SK-N-SH (cell line): ENCODE results near the gene BID. TPM values are rescaled to one million over a fixed set of nuclear protein-coding genes. Genes with fewer than 3 reads are reported as not detected.

Experiments used
- CTCF ChIA-PET: fragments of 300-600, 350-600 bp; formaldehyde crosslinking; extraction: SDS; loops from one replicate; lab custom pipeline; 2021; lab: Yijun Ruan, JAX
- POLR2A ChIA-PET: fragments of 350-600 bp; sonication (Branson Sonifier 250); formaldehyde crosslinking; extraction: SDS; loops from one replicate; lab custom pipeline; 2020; ENCODE audit warnings: antibody characterized with exemption, inconsistent platforms; lab: Yijun Ruan, JAX
- DNase-seq: peaks from one replicate; pipeline ENCODE4 v3.0.0; 2012
- H2AFZ ChIP-seq: fragments of 200-600 bp; sonication (generic); 2 replicates; pipeline ENCODE4 v1.8.1; 2016; ENCODE audit warnings: antibody characterized with exemption, mild to moderate bottlenecking, low read depth
- H3F3A ChIP-seq: fragments of 200-600 bp; sonication (generic); replicated peaks from 2 replicates; pipeline ENCODE3; 2016; ENCODE audit warnings: antibody characterized with exemption, mild to moderate bottlenecking; ENCODE audit not compliant: insufficient read depth
- H3K27ac ChIP-seq, 2 experiments: fragments of 200-500 bp in 1 of 2; fragments of 200-600 bp in 1 of 2; sonication (Bioruptor generic) in 1 of 2; sonication (generic), shearing (Covaris generic) in 1 of 2; 2 replicates each; pipeline versions ENCODE4 v1.5.1 to v1.6.1; 2014 to 2016; ENCODE audit warnings: low read depth in 2 of 2, inconsistent platforms in 1 of 2, low read length in 1 of 2, mild to moderate bottlenecking in 1 of 2, mixed read lengths in 1 of 2
- H3K27me3 ChIP-seq: fragments of 200-600 bp; sonication (generic), shearing (Covaris generic); 2 replicates; pipeline ENCODE4 v1.6.1; 2016; ENCODE audit warnings: mixed run types; ENCODE audit not compliant: insufficient read depth
- H3K36me3 ChIP-seq, 2 experiments: fragments of 200-500 bp in 1 of 2; fragments of 200-600 bp in 1 of 2; sonication (Bioruptor generic) in 1 of 2; sonication (generic) in 1 of 2; replicated peaks in 1 of 2; 2 replicates each; pipeline versions ENCODE3 to v1.5.1; 2014 to 2016; ENCODE audit warnings: low read length in 1 of 2, mild to moderate bottlenecking in 1 of 2; ENCODE audit not compliant: insufficient read depth in 2 of 2, control insufficient read depth in 1 of 2
- H3K4me1 ChIP-seq, 2 experiments: fragments of 200-500 bp in 1 of 2; fragments of 200-600 bp in 1 of 2; sonication (Bioruptor generic) in 1 of 2; sonication (generic), shearing (Covaris generic) in 1 of 2; 2 replicates each; pipeline versions ENCODE4 v1.5.1 to v1.6.1; 2014 to 2016; ENCODE audit warnings: low read depth in 1 of 2, low read length in 1 of 2, mixed run types in 1 of 2; ENCODE audit not compliant: insufficient read depth in 2 of 2, control insufficient read depth in 1 of 2
- H3K4me2 ChIP-seq: fragments of 200-600 bp; sonication (generic), shearing (Covaris generic); 2 replicates; pipeline ENCODE4 v1.6.1; 2017; ENCODE audit warnings: mixed run types
- H3K4me3 ChIP-seq, 2 experiments: fragments of 200-500 bp in 1 of 2; fragments of 200-600 bp in 1 of 2; sonication (Bioruptor generic) in 1 of 2; sonication (generic), shearing (Covaris generic) in 1 of 2; 2 replicates each; pipeline versions ENCODE4 v1.5.1 to v1.8.1; 2014 to 2016; ENCODE audit warnings: low read depth in 2 of 2, inconsistent platforms in 1 of 2, low read length in 1 of 2, mild to moderate bottlenecking in 1 of 2, mixed read lengths in 1 of 2, moderate library complexity in 1 of 2
- H3K79me2 ChIP-seq: fragments of 200-600 bp; sonication (generic); 2 replicates; pipeline ENCODE4 v1.8.1; 2017; ENCODE audit warnings: mild to moderate bottlenecking; ENCODE audit not compliant: insufficient read depth
- H3K9ac ChIP-seq: fragments of 200-600 bp; sonication (generic); 2 replicates; pipeline ENCODE4 v1.6.1; 2017; ENCODE audit warnings: mixed run types
- H3K9me2 ChIP-seq: fragments of 200-600 bp; sonication (generic); 2 replicates; pipeline ENCODE4 v1.6.1; 2017; ENCODE audit warnings: mixed run types
- H3K9me3 ChIP-seq: fragments of 200-600 bp; sonication (generic); 2 replicates; pipeline ENCODE4 v1.6.1; 2017; ENCODE audit warnings: mixed run types, mild to moderate bottlenecking, moderate library complexity
- H4K20me1 ChIP-seq: fragments of 200-600 bp; sonication (generic); 2 replicates; pipeline ENCODE4 v1.6.1; 2017; ENCODE audit warnings: mild to moderate bottlenecking, mixed run types; ENCODE audit not compliant: insufficient read depth
- EP300 ChIP-seq, 2 experiments: IDR thresholded peaks; 2 replicates each; pipeline versions ENCODE4 v1.4.0 to v1.6.1; 2012; ENCODE audit warnings: borderline replicate concordance in 1 of 2, low read depth in 1 of 2, low read length in 1 of 2
- EZH2phosphoT487 ChIP-seq: fragments of 200-600 bp; sonication (generic); IDR thresholded peaks from 2 replicates; pipeline ENCODE4 v1.6.1; 2017; ENCODE audit warnings: low read depth, mixed run types, mild to moderate bottlenecking, antibody characterized with exemption, moderate library complexity, borderline replicate concordance
- FOSL2 ChIP-seq: IDR thresholded peaks from 2 replicates; pipeline ENCODE4 v1.4.0; 2012; ENCODE audit warnings: low read depth, mild to moderate bottlenecking, moderate library complexity, borderline replicate concordance
- FOXM1 ChIP-seq: IDR thresholded peaks from 2 replicates; pipeline ENCODE4 v1.4.0; 2012; ENCODE audit warnings: low read depth, mild to moderate bottlenecking
- GABPA ChIP-seq: IDR thresholded peaks from 2 replicates; pipeline ENCODE4 v1.4.0; 2012; ENCODE audit warnings: low read depth, mild to moderate bottlenecking
- NRF1 ChIP-seq: IDR thresholded peaks from 2 replicates; pipeline ENCODE4 v1.6.1; 2012; ENCODE audit warnings: low read depth, mild to moderate bottlenecking, low read length
- POLR2AphosphoS5 ChIP-seq: IDR thresholded peaks from 2 replicates; pipeline ENCODE4 v1.6.1; 2012; ENCODE audit warnings: low read depth, low read length
- RAD21 ChIP-seq: IDR thresholded peaks from 2 replicates; pipeline ENCODE4 v1.6.1; 2012; ENCODE audit warnings: mild to moderate bottlenecking, low read length
- RXRA ChIP-seq: IDR thresholded peaks from 2 replicates; pipeline ENCODE4 v1.4.0; 2012; ENCODE audit warnings: low read depth, mild to moderate bottlenecking, borderline replicate concordance
- TAF1 ChIP-seq: IDR thresholded peaks from 2 replicates; pipeline ENCODE4 v1.6.1; 2012; ENCODE audit warnings: low read depth, mild to moderate bottlenecking, low read length, moderate library complexity, borderline replicate concordance
- TCF12 ChIP-seq: IDR thresholded peaks from 2 replicates; pipeline ENCODE4 v1.4.0; 2012
- TEAD4 ChIP-seq: IDR thresholded peaks from 2 replicates; pipeline ENCODE4 v1.4.0; 2012; ENCODE audit warnings: mild to moderate bottlenecking, borderline replicate concordance; ENCODE audit not compliant: insufficient read depth
- WGBS: methylation state at CpG from one replicate; pipeline ENCODE4 v1.1.6; 2017; ENCODE audit warnings: low lambda C conversion rate; 5-methylcytosine and 5-hydroxymethylcytosine counted together
- polyA plus RNA-seq, 3 experiments: library from polyadenylated mRNA; depleted of rRNA; stranded (reverse); fragments of >200 nt; gene quantifications; 2 replicates each; pipeline ENCODE4 v1.2.3, GENCODE V29; 2012
- TF ChIP-seq, protein P1 (sequence below): IDR thresholded peaks from 2 replicates; pipeline ENCODE4 v1.4.0; 2012; ENCODE audit warnings: low read depth
- TF ChIP-seq, protein P2 (sequence below): fragments of 150-350 bp; IDR thresholded peaks from 2 replicates; pipeline ENCODE4 v1.6.1; 2017; ENCODE audit warnings: antibody characterized with exemption, low read length, low read depth, borderline replicate concordance
- TF ChIP-seq, protein P3 (sequence below): fragments of 150-350 bp; IDR thresholded peaks from 2 replicates; pipeline ENCODE4 v1.6.1; 2016; ENCODE audit warnings: mild to moderate bottlenecking, low read depth, low read length
- TF ChIP-seq, protein P4 (sequence below): fragments of 200-600 bp; sonication (generic); IDR thresholded peaks from 2 replicates; pipeline ENCODE4 v1.6.1; 2017; ENCODE audit warnings: antibody characterized with exemption, mild to moderate bottlenecking, moderate library complexity
- TF ChIP-seq, protein P5 (sequence below): IDR thresholded peaks from 2 replicates; pipeline ENCODE4 v1.4.0; 2012; ENCODE audit warnings: low read depth, borderline replicate concordance
- TF ChIP-seq, protein P6 (sequence below): IDR thresholded peaks from 2 replicates; pipeline ENCODE4 v1.4.0; 2012; ENCODE audit warnings: low read depth, borderline replicate concordance

Gene BID
- polyA plus RNA-seq (2012; rRNA removed) = 109 and 139 TPM in 2 replicates
- polyA plus RNA-seq (2012; cell fraction: cytosol; rRNA removed) = 74.7 and 105 TPM in 2 replicates
- 86.6 and 146 TPM in 2 replicates for polyA plus RNA-seq (2012; cell fraction: nucleus; rRNA removed)

DNA sequence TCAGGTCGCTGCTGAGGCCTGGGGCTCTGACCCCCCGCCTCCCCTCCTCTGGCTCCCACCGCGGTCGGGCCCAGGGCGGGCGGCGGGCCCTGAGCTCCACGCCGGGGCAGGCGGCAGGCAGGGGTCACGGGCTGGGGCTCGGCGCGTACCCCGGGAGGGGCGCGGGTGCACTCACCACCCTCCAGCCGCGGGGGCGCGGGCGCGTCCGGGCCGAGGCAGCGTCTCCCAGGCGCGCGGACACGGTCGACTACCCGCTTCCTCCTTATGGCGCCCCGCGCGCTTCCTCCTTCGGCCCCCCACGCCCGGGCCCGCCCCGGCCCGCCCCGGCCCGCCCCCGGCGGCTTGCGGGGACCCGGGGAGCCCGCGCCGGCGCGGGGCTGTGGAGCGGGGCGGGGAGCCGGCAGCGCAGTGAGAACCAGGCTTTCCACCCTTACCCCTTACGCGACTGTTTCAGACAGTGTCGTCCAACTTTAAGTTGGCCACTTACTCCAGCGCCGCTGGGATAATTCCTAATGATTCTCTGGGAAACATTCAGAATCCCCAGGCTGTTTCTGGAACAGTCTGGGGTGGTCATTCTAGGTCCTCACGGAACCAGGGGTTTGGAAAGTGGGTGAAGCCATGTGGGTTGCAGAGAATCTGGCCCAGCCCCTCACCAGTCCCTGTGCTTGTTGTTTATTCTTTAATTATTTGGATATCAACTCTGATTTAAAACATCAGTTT lies at the start of gene BID:
Gene BID (minus strand): TSS at position 264 of the 720 bp plus-strand sequence. CDS start 24,353 bp downstream, outside the sequence.
- H3K9ac ChIP-seq = peak within 1 kb of the TSS; percentile 74; the same call in 1 of the 2 replicates
- H3K79me2 ChIP-seq = peaks cover 28% of the 10 kb centered on the region; the same call in 1 of the 2 replicates
- H3K27me3 ChIP-seq = no peaks in the 10 kb centered on the region
- peak; percentile 84 for DNase-seq
- no peaks in the 10 kb centered on the region for H3K9me3 ChIP-seq
- CTCF ChIA-PET = interaction anchor here (1.6 to 7.2 kb wide), 3 partner anchors 33 to 216 kb away, joined by 9 to 62 read pairs (median 29); no protein-coding TSS in a partner anchor
- H3K9me2 ChIP-seq = no peaks in the 10 kb centered on the region
- TF ChIP-seq, protein P1, sequence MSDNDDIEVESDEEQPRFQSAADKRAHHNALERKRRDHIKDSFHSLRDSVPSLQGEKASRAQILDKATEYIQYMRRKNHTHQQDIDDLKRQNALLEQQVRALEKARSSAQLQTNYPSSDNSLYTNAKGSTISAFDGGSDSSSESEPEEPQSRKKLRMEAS = no peak
- TF ChIP-seq NRF1 = 0 out of 2 replicates have a peak, but pooled peaks have one; percentile 34
- TF ChIP-seq EP300 (IDR thresholded peaks at IDR 0.05; ENCODE audit: borderline replicate concordance in 1 of 2, low read depth in 1 of 2, low read length in 1 of 2) = peak in 1 of 2 experiments; percentile 54; a peak in 1 of 4 replicates
- TF ChIP-seq RXRA = no peak
- no peak for TF ChIP-seq TAF1
- TF ChIP-seq TCF12 = no peak
- TF ChIP-seq, all 33 proteins: peak for 2
- peak within 1 kb of the TSS; percentile 90 for H3K4me2 ChIP-seq
- 3% methylated on average over 12 of the region's 64 CpGs for WGBS
- H3K27ac ChIP-seq = peak within 1 kb of the TSS in 1 of 2 experiments; percentile 79; a peak in 2 of 4 replicates
- H3F3A ChIP-seq = no peaks in the 10 kb centered on the region
- H4K20me1 ChIP-seq = peaks cover 20% of the 10 kb centered on the region
- H3K4me3 ChIP-seq = peak within 1 kb of the TSS; percentile 73 to 81
- POLR2A ChIA-PET = interaction anchor here (0.6 to 1.3 kb wide), 2 partner anchors 10 to 32 kb away, joined by 3 read pairs; no protein-coding TSS in a partner anchor
- peaks cover 12 to 32% of the 10 kb centered on the region in 2 experiments; a peak in 2 of 4 replicates for H3K4me1 ChIP-seq
- peaks cover 0 to 2% of the 10 kb centered on the region in 2 experiments for H3K36me3 ChIP-seq
- peak within 1 kb of the TSS; percentile 98 for H2AFZ ChIP-seq

DNA sequence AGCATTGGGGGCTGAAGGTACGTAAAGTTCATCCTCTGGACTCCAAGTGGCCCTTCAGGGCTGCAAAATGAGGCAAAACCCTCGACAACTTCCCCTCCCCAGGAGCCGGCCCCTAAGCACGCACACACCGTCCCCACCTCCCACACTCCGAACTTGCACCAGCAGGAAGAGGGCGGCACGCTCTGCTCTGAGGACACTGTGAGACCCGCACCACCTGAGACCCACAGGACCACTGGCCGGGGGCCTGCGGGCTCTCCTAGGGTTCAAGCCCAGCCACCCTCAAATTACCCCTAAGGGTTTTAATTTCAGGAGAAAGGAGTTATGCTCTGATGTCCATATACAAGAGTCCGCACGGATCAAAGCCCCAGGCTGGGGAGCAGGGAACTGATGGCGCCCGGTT lies 49.7 kb upstream of the BID start:
- no peaks in the 10 kb centered on the region for H3K4me1 ChIP-seq
- H3K27me3 ChIP-seq = no peaks in the 10 kb centered on the region
- peaks cover 0 to 69% of the 10 kb centered on the region in 2 experiments for H3K36me3 ChIP-seq
- H3K27ac ChIP-seq = no peak overlapping the region
- H3K4me3 ChIP-seq = no peak overlapping the region
- ChIA-PET POLR2A (no interaction called here), CTCF (interaction anchor here (2.9 kb wide), 1 partner anchor 252 kb away, joined by 19 read pairs; no protein-coding TSS in a partner anchor)
- no peaks in the 10 kb centered on the region for H4K20me1 ChIP-seq
- WGBS = 94% methylated on average over 14 of the region's 15 CpGs
- H3K79me2 ChIP-seq = no peaks in the 10 kb centered on the region
- no peak overlapping the region for H3K9ac ChIP-seq
- no peaks in the 10 kb centered on the region for H3K9me3 ChIP-seq
- no peaks in the 10 kb centered on the region for H3F3A ChIP-seq
- H3K9me2 ChIP-seq = no peaks in the 10 kb centered on the region
- H2AFZ ChIP-seq = no peak overlapping the region
- H3K4me2 ChIP-seq = no peak overlapping the region
- no peak for DNase-seq
- TF ChIP-seq FOXM1 (no peak), GABPA (no peak), NRF1 (no peak), EZH2phosphoT487 (no peak), TEAD4 (no peak), FOSL2 (no peak), POLR2AphosphoS5 (no peak), RAD21 (no peak)
- TF ChIP-seq, protein P2, sequence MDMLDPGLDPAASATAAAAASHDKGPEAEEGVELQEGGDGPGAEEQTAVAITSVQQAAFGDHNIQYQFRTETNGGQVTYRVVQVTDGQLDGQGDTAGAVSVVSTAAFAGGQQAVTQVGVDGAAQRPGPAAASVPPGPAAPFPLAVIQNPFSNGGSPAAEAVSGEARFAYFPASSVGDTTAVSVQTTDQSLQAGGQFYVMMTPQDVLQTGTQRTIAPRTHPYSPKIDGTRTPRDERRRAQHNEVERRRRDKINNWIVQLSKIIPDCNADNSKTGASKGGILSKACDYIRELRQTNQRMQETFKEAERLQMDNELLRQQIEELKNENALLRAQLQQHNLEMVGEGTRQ = no peak
- TF ChIP-seq, protein P3, sequence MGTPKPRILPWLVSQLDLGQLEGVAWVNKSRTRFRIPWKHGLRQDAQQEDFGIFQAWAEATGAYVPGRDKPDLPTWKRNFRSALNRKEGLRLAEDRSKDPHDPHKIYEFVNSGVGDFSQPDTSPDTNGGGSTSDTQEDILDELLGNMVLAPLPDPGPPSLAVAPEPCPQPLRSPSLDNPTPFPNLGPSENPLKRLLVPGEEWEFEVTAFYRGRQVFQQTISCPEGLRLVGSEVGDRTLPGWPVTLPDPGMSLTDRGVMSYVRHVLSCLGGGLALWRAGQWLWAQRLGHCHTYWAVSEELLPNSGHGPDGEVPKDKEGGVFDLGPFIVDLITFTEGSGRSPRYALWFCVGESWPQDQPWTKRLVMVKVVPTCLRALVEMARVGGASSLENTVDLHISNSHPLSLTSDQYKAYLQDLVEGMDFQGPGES = no peak
- TF ChIP-seq, protein P4, sequence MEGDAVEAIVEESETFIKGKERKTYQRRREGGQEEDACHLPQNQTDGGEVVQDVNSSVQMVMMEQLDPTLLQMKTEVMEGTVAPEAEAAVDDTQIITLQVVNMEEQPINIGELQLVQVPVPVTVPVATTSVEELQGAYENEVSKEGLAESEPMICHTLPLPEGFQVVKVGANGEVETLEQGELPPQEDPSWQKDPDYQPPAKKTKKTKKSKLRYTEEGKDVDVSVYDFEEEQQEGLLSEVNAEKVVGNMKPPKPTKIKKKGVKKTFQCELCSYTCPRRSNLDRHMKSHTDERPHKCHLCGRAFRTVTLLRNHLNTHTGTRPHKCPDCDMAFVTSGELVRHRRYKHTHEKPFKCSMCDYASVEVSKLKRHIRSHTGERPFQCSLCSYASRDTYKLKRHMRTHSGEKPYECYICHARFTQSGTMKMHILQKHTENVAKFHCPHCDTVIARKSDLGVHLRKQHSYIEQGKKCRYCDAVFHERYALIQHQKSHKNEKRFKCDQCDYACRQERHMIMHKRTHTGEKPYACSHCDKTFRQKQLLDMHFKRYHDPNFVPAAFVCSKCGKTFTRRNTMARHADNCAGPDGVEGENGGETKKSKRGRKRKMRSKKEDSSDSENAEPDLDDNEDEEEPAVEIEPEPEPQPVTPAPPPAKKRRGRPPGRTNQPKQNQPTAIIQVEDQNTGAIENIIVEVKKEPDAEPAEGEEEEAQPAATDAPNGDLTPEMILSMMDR = no peak
- TF ChIP-seq, protein P5, sequence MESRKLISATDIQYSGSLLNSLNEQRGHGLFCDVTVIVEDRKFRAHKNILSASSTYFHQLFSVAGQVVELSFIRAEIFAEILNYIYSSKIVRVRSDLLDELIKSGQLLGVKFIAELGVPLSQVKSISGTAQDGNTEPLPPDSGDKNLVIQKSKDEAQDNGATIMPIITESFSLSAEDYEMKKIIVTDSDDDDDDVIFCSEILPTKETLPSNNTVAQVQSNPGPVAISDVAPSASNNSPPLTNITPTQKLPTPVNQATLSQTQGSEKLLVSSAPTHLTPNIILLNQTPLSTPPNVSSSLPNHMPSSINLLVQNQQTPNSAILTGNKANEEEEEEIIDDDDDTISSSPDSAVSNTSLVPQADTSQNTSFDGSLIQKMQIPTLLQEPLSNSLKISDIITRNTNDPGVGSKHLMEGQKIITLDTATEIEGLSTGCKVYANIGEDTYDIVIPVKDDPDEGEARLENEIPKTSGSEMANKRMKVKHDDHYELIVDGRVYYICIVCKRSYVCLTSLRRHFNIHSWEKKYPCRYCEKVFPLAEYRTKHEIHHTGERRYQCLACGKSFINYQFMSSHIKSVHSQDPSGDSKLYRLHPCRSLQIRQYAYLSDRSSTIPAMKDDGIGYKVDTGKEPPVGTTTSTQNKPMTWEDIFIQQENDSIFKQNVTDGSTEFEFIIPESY = no peak
- TF ChIP-seq, protein P6, sequence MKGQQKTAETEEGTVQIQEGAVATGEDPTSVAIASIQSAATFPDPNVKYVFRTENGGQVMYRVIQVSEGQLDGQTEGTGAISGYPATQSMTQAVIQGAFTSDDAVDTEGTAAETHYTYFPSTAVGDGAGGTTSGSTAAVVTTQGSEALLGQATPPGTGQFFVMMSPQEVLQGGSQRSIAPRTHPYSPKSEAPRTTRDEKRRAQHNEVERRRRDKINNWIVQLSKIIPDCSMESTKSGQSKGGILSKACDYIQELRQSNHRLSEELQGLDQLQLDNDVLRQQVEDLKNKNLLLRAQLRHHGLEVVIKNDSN = no peak
